Central memory CD4-positive, alpha-beta T cell (primary cell): Measurements from ENCODE around the gene ATP10A.
A peak's percentile ranks its signal among the peaks of the same experiment; 100 is the strongest.

Experiments used
- DNase-seq: peaks from one replicate; pipeline ENCODE4 v3.0.0; 2022
- total RNA-seq, 3 experiments: gene quantifications; one replicate each; lab custom pipeline; 2026; lab: John Stamatoyannopoulos, UW

ATP10A gene
- total RNA-seq, result 46.6 to 103 (median 75.8) reads per million in 3 experiments

- DNase-seq, result peak; percentile 44
Measured at GRCh38 chr15:25863111-25863967, at the start of gene ATP10A. Gene ATP10A, minus strand, starts transcription at chr15:25863327. Its CDS starts 231 bp downstream, at chr15:25863096.

- DNase-seq, result no peak
Measured at GRCh38 chr15:25912035-25912434, 48.9 kb upstream of the ATP10A start.

GRCh38 chr15:25910832-25911231 is 47.7 kb upstream of the ATP10A start:
- no peak for DNase-seq

- no peak for DNase-seq
Measured at GRCh38 chr15:25909806-25910205, 46.7 kb upstream of the ATP10A start.

- no peak for DNase-seq
Measured at GRCh38 chr15:25909325-25909724, 46.2 kb upstream of the ATP10A start.

GRCh38 chr15:25905140-25905539 is 42.0 kb upstream of the ATP10A start:
- no peak for DNase-seq

- DNase-seq, result no peak
Measured at GRCh38 chr15:25903024-25903581, 40.0 kb upstream of the ATP10A start.

GRCh38 chr15:25901811-25902605 is 38.9 kb upstream of the ATP10A start:
- no peak for DNase-seq

- DNase-seq, result no peak
Measured at GRCh38 chr15:25900901-25901300, 37.8 kb upstream of the ATP10A start.

- no peak for DNase-seq
Measured at GRCh38 chr15:25900431-25900830, 37.3 kb upstream of the ATP10A start.

GRCh38 chr15:25899870-25900269 is 36.7 kb upstream of the ATP10A start:
- no peak for DNase-seq

GRCh38 chr15:25897658-25898057 is 34.5 kb upstream of the ATP10A start:
- DNase-seq, result no peak

- DNase-seq, result no peak
Measured at GRCh38 chr15:25894371-25894902, 31.3 kb upstream of the ATP10A start.

- DNase-seq, result no peak
Measured at GRCh38 chr15:25893596-25893995, 30.5 kb upstream of the ATP10A start.

- DNase-seq, result no peak
Measured at GRCh38 chr15:25892126-25892525, 29.0 kb upstream of the ATP10A start.

- DNase-seq, result no peak
Measured at GRCh38 chr15:25891081-25891480, 28.0 kb upstream of the ATP10A start.

GRCh38 chr15:25890529-25890928 is 27.4 kb upstream of the ATP10A start:
- no peak for DNase-seq

GRCh38 chr15:25887870-25888269 is 24.7 kb upstream of the ATP10A start:
- no peak for DNase-seq

- DNase-seq, result no peak
Measured at GRCh38 chr15:25886498-25887140, 23.5 kb upstream of the ATP10A start.

GRCh38 chr15:25884370-25884769 is 21.2 kb upstream of the ATP10A start:
- DNase-seq, result no peak

GRCh38 chr15:25883463-25884259 is 20.5 kb upstream of the ATP10A start:
- DNase-seq, result no peak

GRCh38 chr15:25882466-25882865 is 19.3 kb upstream of the ATP10A start:
- DNase-seq, result no peak
